HG03565 (cell line): ENCODE data around the gene NPTN.
"Not testable (repeated sequence)": the region's sequence is repeated elsewhere in the genome, so short reads cannot be mapped to it uniquely, and the experiment has no call there.

Source experiments
- ATAC-seq: cut with Tn5 transposase; IDR thresholded peaks from one replicate; pipeline ENCODE4 v1.9.1; 2021; ENCODE audit warnings: mild to moderate bottlenecking, moderate library complexity; ENCODE audit not compliant: unreplicated experiment

NPTN gene

DNA sequence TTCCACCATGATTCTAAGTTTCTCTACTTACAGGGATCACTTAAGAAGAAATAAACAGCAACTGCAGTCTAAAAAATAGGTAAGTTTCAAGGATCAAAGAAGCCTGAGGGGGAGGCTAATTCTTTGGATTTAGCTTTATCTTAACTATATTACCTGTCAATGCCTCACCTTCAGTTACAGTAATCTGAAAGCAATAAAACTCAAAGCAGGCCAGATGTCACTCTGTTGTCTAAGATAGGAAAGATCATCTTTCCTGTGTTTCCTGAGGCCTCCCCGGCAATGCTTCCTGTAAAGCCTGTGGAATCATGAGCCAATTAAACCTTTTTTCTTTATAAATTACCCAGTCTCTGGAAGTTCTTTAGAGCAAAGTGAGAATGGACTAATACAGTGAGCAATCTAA, 60.2 kb downstream of the NPTN start:
- no peak for ATAC-seq

- no peak for ATAC-seq
Observed at GRCh38 chr15:73572296-73572695, 60.9 kb downstream of the NPTN start.

GRCh38 chr15:73571346-73571745, 61.8 kb downstream of the NPTN start:
- ATAC-seq, result no peak

- no peak for ATAC-seq
Observed at GRCh38 chr15:73570355-73571032, 62.7 kb downstream of the NPTN start.

DNA sequence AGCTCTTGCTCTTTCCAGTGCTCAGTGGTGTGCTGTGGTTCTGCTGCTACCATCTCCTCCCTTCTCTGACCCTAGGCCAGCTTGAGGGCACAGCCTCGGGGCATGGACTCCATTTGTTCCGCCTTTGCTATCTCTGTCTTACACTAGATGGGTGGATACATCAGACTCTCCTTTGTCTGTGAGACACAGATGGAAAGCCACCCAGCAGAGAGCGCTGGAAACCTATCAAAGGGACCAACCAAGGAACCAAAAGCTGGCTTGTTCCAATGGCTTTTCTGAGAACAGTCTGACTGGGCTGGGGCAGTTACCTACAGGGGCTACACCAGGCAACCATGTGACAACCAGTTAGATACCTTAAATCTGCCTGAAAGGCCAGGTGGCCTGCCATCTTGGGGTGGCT, 63.8 kb downstream of the NPTN start:
- ATAC-seq, result no peak

- ATAC-seq, result no peak
Observed at GRCh38 chr15:73568564-73569280, 64.5 kb downstream of the NPTN start.

DNA sequence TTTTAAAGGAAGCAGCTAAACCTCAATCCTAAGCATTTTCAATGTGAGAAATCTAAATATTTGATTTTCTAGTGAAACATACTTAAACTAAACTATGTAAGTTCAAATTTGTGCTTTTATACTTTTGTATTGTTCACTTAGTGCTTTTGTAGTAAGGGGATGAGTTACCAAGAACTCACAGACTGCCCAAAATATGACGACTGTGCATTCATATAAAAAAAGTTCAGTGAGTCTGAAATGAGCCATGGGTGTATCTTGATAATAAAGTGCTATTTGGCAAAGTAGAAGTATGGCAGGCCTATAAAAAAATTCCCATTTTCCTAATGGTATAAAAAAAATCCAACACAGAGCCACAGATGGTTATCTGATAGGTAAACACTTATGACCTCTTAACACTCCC, 66.2 kb downstream of the NPTN start:
- no peak for ATAC-seq

- no peak for ATAC-seq
Observed at GRCh38 chr15:73564255-73564654, 68.9 kb downstream of the NPTN start.

GRCh38 chr15:73560501-73561117, 72.6 kb downstream of the NPTN start:
- no peak for ATAC-seq

DNA sequence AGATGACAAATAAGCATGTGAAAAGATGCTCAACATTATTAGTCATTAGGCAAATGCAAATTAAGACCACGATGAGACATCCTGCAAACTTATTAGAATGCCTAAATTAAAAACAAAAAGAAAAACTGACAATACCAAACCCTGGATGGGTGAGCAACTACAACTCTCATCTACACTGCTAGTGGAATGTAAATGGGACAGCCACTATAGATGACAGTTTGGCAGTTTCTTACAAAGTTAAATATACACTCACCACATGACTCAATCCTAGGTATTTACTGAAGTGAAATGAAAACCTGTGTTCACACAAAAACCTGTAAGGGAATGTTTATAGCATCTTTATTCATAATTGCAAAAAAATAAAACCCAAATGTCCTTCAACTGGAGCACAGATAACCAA, 74.7 kb downstream of the NPTN start:
- no peak for ATAC-seq

GRCh38 chr15:73555080-73555479, 78.1 kb downstream of the NPTN start:
- ATAC-seq, result no peak

GRCh38 chr15:73550190-73550589, 83.0 kb downstream of the NPTN start:
- no peak for ATAC-seq

DNA sequence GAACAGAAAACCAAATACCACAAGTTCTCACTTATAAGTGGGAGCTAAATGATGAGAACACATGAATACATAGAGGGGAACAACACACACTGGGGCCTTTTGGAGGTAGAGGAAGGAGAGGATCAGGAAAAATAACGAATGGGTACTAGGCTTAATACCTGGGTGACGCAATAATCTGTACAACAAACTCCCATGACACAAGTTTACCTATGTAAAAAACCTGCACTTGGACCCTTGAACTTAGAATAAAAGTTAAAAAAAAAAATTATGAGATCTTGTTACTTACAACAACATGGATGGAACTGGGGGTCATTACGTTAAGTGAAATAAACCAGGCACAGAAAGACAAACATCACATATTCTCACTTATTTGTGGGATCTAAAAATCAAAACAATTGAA, 84.3 kb downstream of the NPTN start:
- ATAC-seq, result not testable (repeated sequence)

- ATAC-seq, result no peak
Observed at GRCh38 chr15:73541479-73541878, 91.7 kb downstream of the NPTN start.

DNA sequence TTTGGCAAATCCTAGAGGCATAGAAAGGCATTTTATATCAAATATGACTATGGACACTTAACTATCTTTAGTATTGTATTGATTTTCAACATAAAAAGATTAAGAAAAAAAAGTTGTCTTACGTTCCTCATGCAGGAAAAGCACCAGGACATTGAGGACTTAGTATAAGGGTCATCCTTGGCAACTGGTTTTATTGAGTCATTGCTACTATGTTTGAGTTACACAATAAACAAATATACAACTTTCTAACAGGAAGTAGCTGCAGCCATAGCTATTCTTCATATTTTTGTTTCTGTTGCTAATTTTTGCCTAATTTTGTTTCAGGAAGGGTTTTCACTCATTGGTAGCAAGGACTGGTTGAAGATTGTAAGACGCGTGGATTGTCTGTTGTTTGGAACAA, 93.0 kb downstream of the NPTN start:
- no peak for ATAC-seq

DNA sequence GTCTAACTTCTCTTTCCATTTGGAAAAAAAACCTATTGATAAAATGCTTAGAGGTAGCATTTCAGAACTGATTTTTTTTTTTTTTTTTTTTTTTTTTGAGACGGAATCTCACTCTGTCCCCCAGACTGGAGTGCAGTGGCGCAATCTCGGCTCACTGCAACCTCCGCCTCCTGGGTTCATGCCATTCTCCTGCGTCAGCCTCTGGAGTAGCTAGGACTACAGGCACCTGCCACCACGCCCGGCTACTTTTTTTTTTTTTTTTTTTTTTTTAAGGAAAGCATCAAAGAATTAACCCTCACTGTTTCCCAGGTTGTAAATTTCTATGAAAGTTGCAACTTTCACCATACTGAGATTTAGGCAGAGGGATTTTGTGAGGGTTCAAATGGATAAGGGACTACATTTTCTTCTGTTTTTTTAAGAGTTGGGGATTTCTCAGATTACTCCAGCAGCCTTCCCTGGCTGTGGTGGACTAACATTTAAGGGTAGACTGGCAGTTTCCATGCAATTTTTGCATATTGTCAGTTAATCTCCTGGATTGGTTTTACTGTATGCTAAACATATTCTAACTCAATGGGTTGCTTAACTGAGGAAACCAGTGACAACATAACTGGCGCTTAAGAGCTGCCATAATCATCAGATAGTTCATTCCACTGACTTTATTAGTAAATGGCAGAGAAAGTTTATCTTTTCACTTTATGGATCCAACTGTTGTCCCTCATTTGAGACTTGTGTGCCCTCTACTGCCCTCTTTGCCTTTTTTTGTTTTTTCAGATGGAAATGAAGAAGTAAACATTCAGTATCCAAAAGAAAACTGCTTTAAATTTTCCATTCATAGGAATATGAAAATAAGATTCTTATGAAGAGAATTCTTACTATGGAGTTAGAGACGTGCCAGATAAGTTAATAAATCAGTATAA, 93.7 kb downstream of the NPTN start:
- ATAC-seq, result no peak

- ATAC-seq, result no peak
Observed at GRCh38 chr15:73538563-73539211, 94.5 kb downstream of the NPTN start.

DNA sequence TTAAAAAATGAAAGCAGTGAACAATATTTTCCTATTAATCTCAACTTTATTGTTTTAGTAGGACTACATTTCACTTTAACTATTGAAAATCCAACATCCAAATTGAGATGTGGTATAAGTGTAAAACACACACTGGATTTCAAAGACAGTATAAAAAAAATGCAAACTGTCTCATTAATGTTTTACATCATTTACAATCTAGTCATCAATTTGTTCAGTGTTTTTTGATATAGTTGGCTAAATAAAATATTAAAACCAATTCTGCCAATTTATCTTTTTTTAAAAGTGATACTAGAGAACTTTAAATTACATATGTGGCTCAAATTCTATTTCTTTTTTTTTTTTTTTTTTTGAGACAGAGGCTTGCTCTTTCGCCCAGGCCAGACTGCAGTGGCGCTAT, 95.1 kb downstream of the NPTN start:
- ATAC-seq, result no peak

- no peak for ATAC-seq
Observed at GRCh38 chr15:73530649-73531048, 102.5 kb downstream of the NPTN start.

DNA sequence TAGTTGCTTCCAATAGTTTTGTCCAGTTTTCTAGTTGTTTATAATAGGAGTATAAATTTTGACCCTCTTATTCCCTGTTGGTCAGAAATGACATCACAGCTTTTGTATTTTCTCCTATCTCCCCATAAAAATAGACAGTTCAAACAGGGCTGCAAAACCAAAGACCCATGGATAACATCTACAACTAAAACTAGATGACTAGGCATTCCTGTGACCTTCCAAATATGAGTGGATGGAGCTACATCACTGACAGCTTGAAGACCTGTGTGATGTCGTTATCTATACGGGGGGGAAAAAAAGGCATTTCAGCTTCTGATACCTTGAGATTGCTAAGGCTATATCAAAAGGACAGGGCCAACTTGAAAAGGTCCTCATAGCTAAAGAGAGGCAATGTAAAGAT, 105.6 kb downstream of the NPTN start:
- ATAC-seq, result no peak

- ATAC-seq, result no peak
Observed at GRCh38 chr15:73524919-73525318, 108.3 kb downstream of the NPTN start.
